Astrocyte of the hippocampus (primary cell): Measurements from ENCODE around the gene H1-8.
A peak's percentile ranks its signal among the peaks of the same experiment; 100 is the strongest.
"Not testable (repeated sequence)": the region's sequence is repeated elsewhere in the genome, so short reads cannot be mapped to it uniquely, and the experiment has no call there.

ENCODE experiments used
- DNase-seq: peaks from one replicate; pipeline ENCODE4 v3.0.0; 2011; ENCODE audit warnings: low read depth, low spot score

H1-8 gene

GRCh38 chr3:129515108-129515820, 27.7 kb upstream of the H1-8 start:
- DNase-seq, result not testable (repeated sequence)

- not testable (repeated sequence) for DNase-seq
Measured at GRCh38 chr3:129515821-129516432, 27.0 kb upstream of the H1-8 start.

GRCh38 chr3:129517516-129517915, 25.5 kb upstream of the H1-8 start:
- no peak for DNase-seq

GRCh38 chr3:129518038-129518561, 24.9 kb upstream of the H1-8 start:
- DNase-seq, result no peak

- no peak for DNase-seq
Measured at GRCh38 chr3:129518581-129518980, 24.4 kb upstream of the H1-8 start.

GRCh38 chr3:129519449-129519848, 23.5 kb upstream of the H1-8 start:
- DNase-seq, result no peak

GRCh38 chr3:129519896-129520715, 22.9 kb upstream of the H1-8 start:
- no peak for DNase-seq

- no peak for DNase-seq
Measured at GRCh38 chr3:129520960-129521359, 22.0 kb upstream of the H1-8 start.

GRCh38 chr3:129521611-129522010, 21.4 kb upstream of the H1-8 start:
- DNase-seq, result no peak

GRCh38 chr3:129522953-129523352, 20.0 kb upstream of the H1-8 start:
- DNase-seq, result no peak

- DNase-seq, result no peak
Measured at GRCh38 chr3:129524081-129524480, 18.9 kb upstream of the H1-8 start.

GRCh38 chr3:129525341-129525968, 17.5 kb upstream of the H1-8 start:
- DNase-seq, result peak; percentile 30

- DNase-seq, result no peak
Measured at GRCh38 chr3:129526121-129526900, 16.7 kb upstream of the H1-8 start.

- DNase-seq, result no peak
Measured at GRCh38 chr3:129527262-129527661, 15.7 kb upstream of the H1-8 start.

GRCh38 chr3:129528589-129529100, 14.3 kb upstream of the H1-8 start, which contains the start of gene RHO:
Gene RHO (plus strand): TSS chr3:129528639. CDS start chr3:129528734, 95 bp downstream.
- no peak for DNase-seq

GRCh38 chr3:129529436-129530210, 13.4 kb upstream of the H1-8 start:
- no peak for DNase-seq

GRCh38 chr3:129530251-129530791, 12.7 kb upstream of the H1-8 start:
- DNase-seq, result peak; percentile 79

GRCh38 chr3:129530821-129531220, 12.2 kb upstream of the H1-8 start:
- DNase-seq, result no peak

- no peak for DNase-seq
Measured at GRCh38 chr3:129531699-129532098, 11.3 kb upstream of the H1-8 start.

GRCh38 chr3:129532261-129532660, 10.7 kb upstream of the H1-8 start:
- DNase-seq, result no peak
